HepG2 (cell line): ENCODE results near the gene IQCN. TPM values are rescaled to one million over a fixed set of nuclear protein-coding genes. Genes with fewer than 3 reads are reported as not detected.

Source experiments
- BRCA1 ChIP-seq: sonication (generic); formaldehyde crosslinking; IDR thresholded peaks from 2 replicates; pipeline ENCODE4 v1.4.0; 2020; ENCODE audit warnings: missing genetic modification reagents
- CHD2 ChIP-seq: IDR thresholded peaks from 2 replicates; pipeline ENCODE4 v1.6.1; 2011; ENCODE audit warnings: low read depth, low read length, improper control_type of control experiment
- HNRNPUL1 ChIP-seq: fragments of 200-400 bp; formaldehyde crosslinking; IDR thresholded peaks from 2 replicates; pipeline ENCODE4 v1.6.1; 2017; ENCODE audit warnings: low read depth, mild to moderate bottlenecking, low read length, moderate library complexity
- LRRFIP1 ChIP-seq: sonication (generic); formaldehyde crosslinking; conservative IDR thresholded peaks from 2 replicates; pipeline ENCODE4 v1.4.0; 2020; ENCODE audit warnings: missing genetic modification reagents
- RCOR2 ChIP-seq: IDR thresholded peaks from 2 replicates; pipeline ENCODE4 v1.6.1; 2016; ENCODE audit warnings: missing biosample characterization, missing genetic modification reagents
- SIX4 ChIP-seq: sonication (generic); formaldehyde crosslinking; IDR thresholded peaks from 2 replicates; pipeline ENCODE4 v1.4.0; 2020; ENCODE audit warnings: missing genetic modification reagents
- TBX3 ChIP-seq: fragments of 450-650 bp; IDR thresholded peaks from 2 replicates; pipeline ENCODE4 v1.6.1; 2017; ENCODE audit warnings: antibody characterized with exemption, mild to moderate bottlenecking, inconsistent platforms, borderline replicate concordance
- ZNF496 ChIP-seq: sonication (generic); formaldehyde crosslinking; IDR thresholded peaks from 2 replicates; pipeline ENCODE4 v1.8.1; 2023; ENCODE audit warnings: mild to moderate bottlenecking, moderate library complexity, missing genetic modification reagents; ENCODE audit not compliant: insufficient replicate concordance
- ZXDC ChIP-seq: sonication (generic); formaldehyde crosslinking; IDR thresholded peaks from 2 replicates; pipeline ENCODE4 v1.5.0; 2020; ENCODE audit warnings: mild to moderate bottlenecking, missing genetic modification reagents
- polyA plus RNA-seq, 8 experiments: library from polyadenylated mRNA; depleted of rRNA in 3 of 8; stranded (reverse) in 7 of 8; unstranded in 1 of 8; fragments of >200 nt; fragmentation: Illumina TruSeq in 4 of 8; extraction: Trizol in 4 of 8; gene quantifications; 2 replicates each; pipeline versions ENCODE4 v1.2.1 to v1.2.3, GENCODE V29; 2011 to 2016; ENCODE audit warnings: low read depth in 4 of 8, missing spikeins in 1 of 8, mixed read lengths in 1 of 8; ENCODE audit not compliant: insufficient read depth in 1 of 8
- total RNA-seq, 5 experiments: library from RNA; depleted of rRNA; stranded (reverse); fragments of >200 nt; fragmentation: Illumina TruSeq; extraction: Trizol; gene quantifications; 2 replicates each; pipeline ENCODE4 v1.2.3, GENCODE V29; 2016; ENCODE audit warnings: low read depth in 1 of 5
- TF ChIP-seq, protein P1 (sequence below): sonication (generic); formaldehyde crosslinking; IDR thresholded peaks from 2 replicates; pipeline ENCODE4 v1.5.0; 2020; ENCODE audit warnings: missing genetic modification reagents, mild to moderate bottlenecking, borderline replicate concordance
- TF ChIP-seq, protein P2 (sequence below): sonication (generic); formaldehyde crosslinking; IDR thresholded peaks from 2 replicates; pipeline ENCODE4 v1.4.0; 2020; ENCODE audit warnings: missing genetic modification reagents
- TF ChIP-seq, protein P3 (sequence below): sonication (generic); formaldehyde crosslinking; IDR thresholded peaks from 2 replicates; pipeline ENCODE4 v1.8.1; 2023; ENCODE audit warnings: mild to moderate bottlenecking, inconsistent platforms, moderate library complexity, missing genetic modification reagents, borderline replicate concordance
- TF ChIP-seq, protein P4 (sequence below): sonication (generic); formaldehyde crosslinking; IDR thresholded peaks from 2 replicates; pipeline ENCODE4 v1.4.0; 2020; ENCODE audit warnings: mild to moderate bottlenecking, missing genetic modification reagents

Gene IQCN
- total and polyA plus RNA-seq, 2 of the 13 experiments (the other 11 are each of a cell fraction or from before 2014, with no cell fraction given) = 0.04 to 0.18 TPM

GRCh38 chr19:18223860-18224524, 50.3 kb downstream of the IQCN start (continued):
- TF ChIP-seq, protein P1, sequence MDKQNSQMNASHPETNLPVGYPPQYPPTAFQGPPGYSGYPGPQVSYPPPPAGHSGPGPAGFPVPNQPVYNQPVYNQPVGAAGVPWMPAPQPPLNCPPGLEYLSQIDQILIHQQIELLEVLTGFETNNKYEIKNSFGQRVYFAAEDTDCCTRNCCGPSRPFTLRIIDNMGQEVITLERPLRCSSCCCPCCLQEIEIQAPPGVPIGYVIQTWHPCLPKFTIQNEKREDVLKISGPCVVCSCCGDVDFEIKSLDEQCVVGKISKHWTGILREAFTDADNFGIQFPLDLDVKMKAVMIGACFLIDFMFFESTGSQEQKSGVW (CRISPR knock-in tag) = no peak
- no peak for TF ChIP-seq CHD2
- TF ChIP-seq, protein P2, sequence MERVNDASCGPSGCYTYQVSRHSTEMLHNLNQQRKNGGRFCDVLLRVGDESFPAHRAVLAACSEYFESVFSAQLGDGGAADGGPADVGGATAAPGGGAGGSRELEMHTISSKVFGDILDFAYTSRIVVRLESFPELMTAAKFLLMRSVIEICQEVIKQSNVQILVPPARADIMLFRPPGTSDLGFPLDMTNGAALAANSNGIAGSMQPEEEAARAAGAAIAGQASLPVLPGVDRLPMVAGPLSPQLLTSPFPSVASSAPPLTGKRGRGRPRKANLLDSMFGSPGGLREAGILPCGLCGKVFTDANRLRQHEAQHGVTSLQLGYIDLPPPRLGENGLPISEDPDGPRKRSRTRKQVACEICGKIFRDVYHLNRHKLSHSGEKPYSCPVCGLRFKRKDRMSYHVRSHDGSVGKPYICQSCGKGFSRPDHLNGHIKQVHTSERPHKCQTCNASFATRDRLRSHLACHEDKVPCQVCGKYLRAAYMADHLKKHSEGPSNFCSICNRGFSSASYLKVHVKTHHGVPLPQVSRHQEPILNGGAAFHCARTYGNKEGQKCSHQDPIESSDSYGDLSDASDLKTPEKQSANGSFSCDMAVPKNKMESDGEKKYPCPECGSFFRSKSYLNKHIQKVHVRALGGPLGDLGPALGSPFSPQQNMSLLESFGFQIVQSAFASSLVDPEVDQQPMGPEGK (CRISPR knock-in tag) = no peak; the same call in 1 of the 2 replicates
- peak; percentile 14; the same call in 1 of the 2 replicates for TF ChIP-seq SIX4 (CRISPR knock-in tag)
- no peak for TF ChIP-seq LRRFIP1
- no peak for TF ChIP-seq HNRNPUL1
- no peak for TF ChIP-seq RCOR2 (CRISPR knock-in tag)
- no peak for TF ChIP-seq ZNF496
- TF ChIP-seq, protein P3, sequence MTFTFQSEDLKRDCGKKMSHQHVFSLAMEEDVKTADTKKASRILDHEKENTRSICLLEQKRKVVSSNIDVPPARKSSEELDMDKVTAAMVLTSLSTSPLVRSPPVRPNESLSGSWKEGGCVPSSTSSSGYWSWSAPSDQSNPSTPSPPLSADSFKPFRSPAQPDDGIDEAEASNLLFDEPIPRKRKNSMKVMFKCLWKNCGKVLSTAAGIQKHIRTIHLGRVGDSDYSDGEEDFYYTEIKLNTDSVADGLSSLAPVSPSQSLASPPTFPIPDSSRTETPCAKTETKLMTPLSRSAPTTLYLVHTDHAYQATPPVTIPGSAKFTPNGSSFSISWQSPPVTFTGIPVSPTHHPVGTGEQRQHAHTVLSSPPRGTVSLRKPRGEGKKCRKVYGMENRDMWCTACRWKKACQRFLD (CRISPR knock-in tag) = no peak
- TF ChIP-seq BRCA1 (CRISPR knock-in tag) = no peak
- no peak for TF ChIP-seq ZXDC
- no peak for TF ChIP-seq TBX3
- TF ChIP-seq, protein P4, sequence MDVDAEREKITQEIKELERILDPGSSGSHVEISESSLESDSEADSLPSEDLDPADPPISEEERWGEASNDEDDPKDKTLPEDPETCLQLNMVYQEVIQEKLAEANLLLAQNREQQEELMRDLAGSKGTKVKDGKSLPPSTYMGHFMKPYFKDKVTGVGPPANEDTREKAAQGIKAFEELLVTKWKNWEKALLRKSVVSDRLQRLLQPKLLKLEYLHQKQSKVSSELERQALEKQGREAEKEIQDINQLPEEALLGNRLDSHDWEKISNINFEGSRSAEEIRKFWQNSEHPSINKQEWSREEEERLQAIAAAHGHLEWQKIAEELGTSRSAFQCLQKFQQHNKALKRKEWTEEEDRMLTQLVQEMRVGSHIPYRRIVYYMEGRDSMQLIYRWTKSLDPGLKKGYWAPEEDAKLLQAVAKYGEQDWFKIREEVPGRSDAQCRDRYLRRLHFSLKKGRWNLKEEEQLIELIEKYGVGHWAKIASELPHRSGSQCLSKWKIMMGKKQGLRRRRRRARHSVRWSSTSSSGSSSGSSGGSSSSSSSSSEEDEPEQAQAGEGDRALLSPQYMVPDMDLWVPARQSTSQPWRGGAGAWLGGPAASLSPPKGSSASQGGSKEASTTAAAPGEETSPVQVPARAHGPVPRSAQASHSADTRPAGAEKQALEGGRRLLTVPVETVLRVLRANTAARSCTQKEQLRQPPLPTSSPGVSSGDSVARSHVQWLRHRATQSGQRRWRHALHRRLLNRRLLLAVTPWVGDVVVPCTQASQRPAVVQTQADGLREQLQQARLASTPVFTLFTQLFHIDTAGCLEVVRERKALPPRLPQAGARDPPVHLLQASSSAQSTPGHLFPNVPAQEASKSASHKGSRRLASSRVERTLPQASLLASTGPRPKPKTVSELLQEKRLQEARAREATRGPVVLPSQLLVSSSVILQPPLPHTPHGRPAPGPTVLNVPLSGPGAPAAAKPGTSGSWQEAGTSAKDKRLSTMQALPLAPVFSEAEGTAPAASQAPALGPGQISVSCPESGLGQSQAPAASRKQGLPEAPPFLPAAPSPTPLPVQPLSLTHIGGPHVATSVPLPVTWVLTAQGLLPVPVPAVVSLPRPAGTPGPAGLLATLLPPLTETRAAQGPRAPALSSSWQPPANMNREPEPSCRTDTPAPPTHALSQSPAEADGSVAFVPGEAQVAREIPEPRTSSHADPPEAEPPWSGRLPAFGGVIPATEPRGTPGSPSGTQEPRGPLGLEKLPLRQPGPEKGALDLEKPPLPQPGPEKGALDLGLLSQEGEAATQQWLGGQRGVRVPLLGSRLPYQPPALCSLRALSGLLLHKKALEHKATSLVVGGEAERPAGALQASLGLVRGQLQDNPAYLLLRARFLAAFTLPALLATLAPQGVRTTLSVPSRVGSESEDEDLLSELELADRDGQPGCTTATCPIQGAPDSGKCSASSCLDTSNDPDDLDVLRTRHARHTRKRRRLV (CRISPR knock-in tag) = no peak
